Measurements from ENCODE around the gene C10orf90. TPM values are rescaled to one million over a fixed set of nuclear protein-coding genes. Genes with fewer than 3 reads are reported as not detected.

Gene C10orf90
- total and polyA plus RNA-seq, 11 donors, result not detected

GRCh38 chr10:126459032-126459831, 211.3 kb downstream of the C10orf90 start:
- DNase-seq, result no peak

GRCh38 chr10:126458466-126458865, 212.0 kb downstream of the C10orf90 start:
- Histone ChIP-seq H3K4me3 (no peak overlapping the region), H3K27ac (no peak overlapping the region), H3K36me3 (no peaks in the 10 kb centered on the region), H3K9me3 (no peaks in the 10 kb centered on the region), H3K4me1 (no peaks in the 10 kb centered on the region), H3K27me3 (peaks cover 0 to 10% (median 0%) of the 10 kb centered on the region in 9 donors)
- ATAC-seq (no peak), DNase-seq (no peak)
- 13 to 41% (median 23%) methylated on average over 1 of the region's 1 CpG for WGBS, 4 donors
- TF ChIP-seq POLR2A (IDR thresholded peaks at IDR 0.05), result no peak
- TF ChIP-seq, protein P1, sequence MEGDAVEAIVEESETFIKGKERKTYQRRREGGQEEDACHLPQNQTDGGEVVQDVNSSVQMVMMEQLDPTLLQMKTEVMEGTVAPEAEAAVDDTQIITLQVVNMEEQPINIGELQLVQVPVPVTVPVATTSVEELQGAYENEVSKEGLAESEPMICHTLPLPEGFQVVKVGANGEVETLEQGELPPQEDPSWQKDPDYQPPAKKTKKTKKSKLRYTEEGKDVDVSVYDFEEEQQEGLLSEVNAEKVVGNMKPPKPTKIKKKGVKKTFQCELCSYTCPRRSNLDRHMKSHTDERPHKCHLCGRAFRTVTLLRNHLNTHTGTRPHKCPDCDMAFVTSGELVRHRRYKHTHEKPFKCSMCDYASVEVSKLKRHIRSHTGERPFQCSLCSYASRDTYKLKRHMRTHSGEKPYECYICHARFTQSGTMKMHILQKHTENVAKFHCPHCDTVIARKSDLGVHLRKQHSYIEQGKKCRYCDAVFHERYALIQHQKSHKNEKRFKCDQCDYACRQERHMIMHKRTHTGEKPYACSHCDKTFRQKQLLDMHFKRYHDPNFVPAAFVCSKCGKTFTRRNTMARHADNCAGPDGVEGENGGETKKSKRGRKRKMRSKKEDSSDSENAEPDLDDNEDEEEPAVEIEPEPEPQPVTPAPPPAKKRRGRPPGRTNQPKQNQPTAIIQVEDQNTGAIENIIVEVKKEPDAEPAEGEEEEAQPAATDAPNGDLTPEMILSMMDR (IDR thresholded peaks at IDR 0.05), result no peak
- intact Hi-C loops (cut with DNase I), result no loop called here

More at GRCh38 chr10:126459032-126459831, 211.3 kb downstream of the C10orf90 start:
- TF ChIP-seq POLR2A (IDR thresholded peaks at IDR 0.05), result no peak
- TF ChIP-seq, protein P1 (IDR thresholded peaks at IDR 0.05), result no peak
- Histone ChIP-seq H3K27ac (no peak overlapping the region), H3K27me3 (peaks cover 0 to 17% (median 0%) of the 10 kb centered on the region in 9 donors), H3K9me3 (no peaks in the 10 kb centered on the region), H3K4me3 (no peak overlapping the region), H3K36me3 (no peaks in the 10 kb centered on the region), H3K4me1 (no peaks in the 10 kb centered on the region)
- no peak for ATAC-seq
- intact Hi-C loops (cut with DNase I), result no loop called here
- WGBS, 4 donors, result 79 to 83% (median 81%) methylated on average over 18 to 20 of the region's 20 CpGs

GRCh38 chr10:126456632-126457031, 213.9 kb downstream of the C10orf90 start:
- Histone ChIP-seq H3K27ac (no peak overlapping the region), H3K4me3 (no peak overlapping the region), H3K4me1 (no peaks in the 10 kb centered on the region), H3K27me3 (peaks cover 0 to 9% (median 0%) of the 10 kb centered on the region in 9 donors), H3K36me3 (no peaks in the 10 kb centered on the region), H3K9me3 (no peaks in the 10 kb centered on the region)
- no peak for ATAC-seq
- DNase-seq, result no peak
- intact Hi-C loops (cut with DNase I), result no loop called here
- 87 to 92% (median 89%) methylated on average over 5 of the region's 5 CpGs for WGBS, 4 donors
- TF ChIP-seq, protein P1 (IDR thresholded peaks at IDR 0.05), result no peak
- TF ChIP-seq POLR2A (IDR thresholded peaks at IDR 0.05), result no peak

DNA sequence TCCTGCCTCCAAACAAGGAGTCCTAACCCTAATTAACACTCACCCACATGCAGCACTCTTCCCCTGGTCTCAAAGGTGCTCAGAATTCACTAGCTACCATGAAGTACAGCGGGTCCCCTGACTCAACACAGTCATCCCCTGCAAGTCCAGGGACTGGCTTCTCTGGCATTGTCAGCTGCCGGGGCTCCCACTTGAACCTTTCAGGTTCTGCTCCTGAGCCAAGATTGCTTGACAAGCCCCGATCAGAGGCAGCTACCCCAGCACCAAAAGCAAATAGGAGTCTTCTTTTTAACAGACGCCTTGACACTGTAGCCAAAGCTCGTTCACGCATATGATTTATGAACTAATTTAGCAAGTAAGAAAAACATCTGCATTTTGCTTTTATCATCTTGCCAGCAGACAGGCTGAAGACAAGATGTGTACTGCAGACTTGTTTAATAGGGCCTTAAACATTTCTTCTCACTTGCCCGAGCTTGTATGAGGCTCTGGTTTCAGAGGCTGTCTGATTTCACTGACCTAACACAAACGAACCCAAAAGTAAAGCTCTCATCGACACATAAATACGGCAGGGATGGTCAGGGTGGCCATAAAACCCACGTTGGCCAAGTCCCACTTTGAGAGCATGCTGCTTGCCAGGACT, 214.6 kb downstream of the C10orf90 start:
- ATAC-seq, result no peak
- Histone ChIP-seq H3K4me1 (no peaks in the 10 kb centered on the region), H3K9me3 (no peaks in the 10 kb centered on the region), H3K36me3 (no peaks in the 10 kb centered on the region), H3K4me3 (no peak overlapping the region), H3K27ac (no peak overlapping the region), H3K27me3 (peaks cover 0 to 9% (median 0%) of the 10 kb centered on the region in 9 donors)
- DNase-seq, result no peak
- 65 to 78% (median 68%) methylated on average over 11 of the region's 11 CpGs for WGBS, 4 donors
- intact Hi-C loops (cut with DNase I), result no loop called here
- TF ChIP-seq, protein P1 (IDR thresholded peaks at IDR 0.05), result no peak
- TF ChIP-seq POLR2A (IDR thresholded peaks at IDR 0.05), result no peak
